Activated naive CD8-positive, alpha-beta T cell treated with anti-CD3 and anti-CD28 coated beads, Interleukin-2, amount 10 ng/mL, durations not matched to agents 7 days and 5 days (primary cell): ENCODE results near the gene PNKP. TPM values are rescaled to one million over a fixed set of nuclear protein-coding genes. Genes with fewer than 3 reads are reported as not detected.

ENCODE experiments used
- ATAC-seq: fragments of 150-1000 bp; cut with Tn5 transposase; one replicate; pipeline ENCODE4 v1.10.0; 2021; ENCODE audit warnings: low read depth, moderate library complexity
- POLR2A ChIA-PET: fragments of 350-600 bp; sonication (Branson Sonifier 250); formaldehyde crosslinking; loops from one replicate; lab custom pipeline; 2021; ENCODE audit warnings: antibody characterized with exemption; lab: Charles Lee
- DNase-seq: peaks from one replicate; pipeline ENCODE4 v3.0.0; 2021
- H3K27ac Mint-ChIP-seq: one replicate; pipeline ENCODE4 v1.8.0; 2022; ENCODE audit warnings: mild to moderate bottlenecking, mixed read lengths
- H3K27me3 Mint-ChIP-seq: one replicate; pipeline ENCODE4 v1.8.0; 2022; ENCODE audit warnings: mild to moderate bottlenecking, moderate library complexity, mixed read lengths
- H3K36me3 Mint-ChIP-seq: one replicate; pipeline ENCODE4 v1.8.0; 2021; ENCODE audit warnings: mild to moderate bottlenecking, mixed read lengths
- H3K4me1 Mint-ChIP-seq: one replicate; pipeline ENCODE4 v1.8.0; 2021; ENCODE audit warnings: mixed read lengths
- H3K4me3 Mint-ChIP-seq: one replicate; pipeline ENCODE4 v1.8.0; 2022; ENCODE audit warnings: mild to moderate bottlenecking, moderate library complexity, mixed read lengths
- H3K9me3 Mint-ChIP-seq: one replicate; pipeline ENCODE4 v1.8.0; 2021; ENCODE audit warnings: mixed read lengths
- total RNA-seq, 2 experiments: library from RNA; stranded (reverse); gene quantifications; one replicate each; pipeline ENCODE4 v1.2.3, GENCODE V29; 2021

Gene PNKP
- total RNA-seq, 2 experiments from 2014 or later = 144 to 160 TPM

DNA sequence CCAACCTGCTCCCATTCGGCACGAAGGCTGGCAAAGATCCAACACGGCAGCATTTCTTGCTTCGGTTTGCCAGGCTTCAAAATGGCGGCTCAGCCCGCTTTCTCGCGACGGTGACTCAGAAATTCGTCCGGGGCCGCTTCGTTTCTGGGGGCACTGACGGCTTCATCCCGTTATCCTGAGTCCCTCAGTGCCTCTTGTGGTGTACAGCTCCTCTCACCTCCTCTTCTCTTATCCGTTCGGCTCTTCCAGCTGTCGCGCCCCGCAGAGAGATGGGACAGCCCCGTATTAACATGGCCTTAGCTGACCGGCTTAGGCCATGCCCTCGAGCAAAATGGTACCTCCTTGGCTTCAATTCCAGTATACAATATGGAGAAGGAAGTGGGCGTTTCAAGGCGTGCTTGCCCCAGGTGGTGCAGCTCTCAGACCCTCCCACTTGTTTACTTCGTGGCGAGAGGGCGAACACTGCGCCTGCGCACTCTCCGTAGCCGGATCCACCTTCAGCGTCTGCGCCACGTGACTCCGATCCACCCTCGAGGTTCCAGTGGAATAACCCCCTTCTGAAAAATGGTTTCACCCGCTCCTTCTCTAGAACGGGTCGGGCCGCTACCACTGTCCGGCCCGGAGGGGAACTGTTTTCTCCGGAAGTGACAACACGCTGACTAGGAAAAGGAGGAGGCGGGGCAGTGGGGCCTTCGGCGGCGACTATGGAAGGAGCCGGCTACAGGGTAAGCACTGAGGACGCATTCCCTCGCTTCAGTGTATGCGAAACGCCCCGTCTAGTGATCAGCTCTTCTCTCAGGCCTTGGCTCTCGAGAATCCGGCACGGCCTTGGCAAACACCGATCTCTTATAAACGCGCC lies 9.9 kb upstream of the PNKP start, which contains the start of the genes AKT1S1 and TBC1D17:
Gene AKT1S1, minus strand, starts transcription at position 336 of the 859 bp plus-strand sequence. CDS start 4,060 bp downstream, outside the sequence.
Gene TBC1D17, plus strand, starts transcription at position 683 of the 859 bp plus-strand sequence. Its CDS starts 22 bp downstream, at position 705.
- H3K36me3 Mint-ChIP-seq = peaks cover 9% of the 10 kb centered on the region
- POLR2A ChIA-PET = interaction anchor here (0.6 to 3.1 kb wide), 14 partner anchors 8 to 160 kb away, joined by 3 to 25 read pairs (median 5); partner anchors contain the start of genes ATF5, FUZ, IL4I1 and NUP62
- H3K4me3 Mint-ChIP-seq = no peak within 1 kb of the TSS
- no peaks in the 10 kb centered on the region for H3K9me3 Mint-ChIP-seq
- DNase-seq = peak; percentile 94
- peaks cover 25% of the 10 kb centered on the region for H3K4me1 Mint-ChIP-seq
- no peaks in the 10 kb centered on the region for H3K27me3 Mint-ChIP-seq
- no peak within 1 kb of the TSS for H3K27ac Mint-ChIP-seq
- ATAC-seq = peak; percentile 72

DNA sequence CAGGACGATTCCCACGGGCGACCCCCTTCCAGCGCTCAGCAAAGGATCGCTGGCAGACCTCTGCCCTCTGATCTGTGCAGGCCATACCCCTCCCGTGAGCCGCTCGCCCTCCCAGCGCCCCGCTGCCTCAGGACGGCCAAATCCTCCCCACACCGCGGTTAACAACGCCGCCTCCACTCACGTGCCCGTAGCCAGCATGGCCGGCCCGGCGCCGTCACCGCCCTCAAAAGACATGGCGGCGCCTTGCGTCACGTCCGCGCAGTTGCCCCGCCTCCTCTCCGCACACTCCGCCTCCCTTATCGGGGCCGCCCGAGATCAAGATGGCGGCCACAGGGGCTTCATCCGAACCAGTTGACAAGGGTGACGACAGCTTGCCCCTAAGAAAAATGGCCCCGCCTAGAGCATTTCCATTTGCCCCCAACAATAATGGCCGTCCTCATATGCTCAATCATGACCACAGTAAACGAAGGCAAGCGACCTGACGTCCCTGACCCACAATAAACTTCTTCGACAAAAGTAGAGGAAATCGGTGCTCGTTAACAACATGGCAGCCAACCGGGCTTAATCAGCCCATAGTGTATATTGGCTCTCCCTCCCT lies 9.1 kb upstream of the PNKP start:
- Mint-ChIP-seq H3K9me3 (no peaks in the 10 kb centered on the region), H3K4me1 (peaks cover 32% of the 10 kb centered on the region), H3K4me3 (no peak overlapping the region), H3K27ac (no peak overlapping the region), H3K27me3 (no peaks in the 10 kb centered on the region), H3K36me3 (peaks cover 9% of the 10 kb centered on the region)
- ATAC-seq (peak; percentile 59), DNase-seq (peak; percentile 98)
- POLR2A ChIA-PET = interaction anchor here (0.6 to 3.1 kb wide), 15 partner anchors 7 to 160 kb away, joined by 3 to 25 read pairs (median 5); partner anchors contain the start of genes ATF5, FUZ, IL4I1 and NUP62

DNA sequence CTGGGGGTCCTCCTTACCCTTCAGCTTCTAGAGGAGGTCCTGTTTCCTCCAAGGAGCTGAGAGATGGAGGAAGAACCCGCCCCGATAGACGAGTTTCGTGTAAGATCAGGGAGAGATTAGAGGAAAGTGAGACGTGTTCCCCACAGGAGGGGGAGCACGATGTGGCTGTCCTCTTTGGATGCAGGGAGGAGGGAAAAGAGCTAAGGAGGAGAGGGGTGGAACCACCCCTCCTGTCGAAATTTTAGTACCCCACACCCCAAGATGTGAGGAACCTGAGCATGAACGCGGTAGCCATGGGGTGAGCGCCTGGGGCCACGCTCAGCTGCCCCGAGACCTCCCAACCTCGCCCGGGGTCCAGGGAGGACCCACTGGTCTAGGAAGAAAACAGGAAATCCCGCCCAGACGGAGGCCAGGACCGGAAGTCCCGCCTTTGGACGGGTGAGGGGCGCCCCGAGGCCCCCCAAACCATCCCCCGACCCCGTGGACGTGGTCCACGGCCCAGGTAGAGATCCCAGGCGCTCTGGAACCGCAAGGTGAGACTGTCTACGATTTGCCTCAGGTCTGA lies 8.6 kb upstream of the PNKP start:
- POLR2A ChIA-PET = interaction anchor here (0.6 to 3.1 kb wide), 6 partner anchors 9 to 63 kb away, joined by 4 to 25 read pairs (median 7); partner anchors contain the start of genes ATF5, FUZ, NUP62 and PNKP
- Mint-ChIP-seq H3K27me3 (no peaks in the 10 kb centered on the region), H3K36me3 (peaks cover 9% of the 10 kb centered on the region), H3K4me3 (no peak overlapping the region), H3K4me1 (peaks cover 32% of the 10 kb centered on the region), H3K9me3 (no peaks in the 10 kb centered on the region), H3K27ac (no peak overlapping the region)
- DNase-seq (peak; percentile 75), ATAC-seq (no peak)

DNA sequence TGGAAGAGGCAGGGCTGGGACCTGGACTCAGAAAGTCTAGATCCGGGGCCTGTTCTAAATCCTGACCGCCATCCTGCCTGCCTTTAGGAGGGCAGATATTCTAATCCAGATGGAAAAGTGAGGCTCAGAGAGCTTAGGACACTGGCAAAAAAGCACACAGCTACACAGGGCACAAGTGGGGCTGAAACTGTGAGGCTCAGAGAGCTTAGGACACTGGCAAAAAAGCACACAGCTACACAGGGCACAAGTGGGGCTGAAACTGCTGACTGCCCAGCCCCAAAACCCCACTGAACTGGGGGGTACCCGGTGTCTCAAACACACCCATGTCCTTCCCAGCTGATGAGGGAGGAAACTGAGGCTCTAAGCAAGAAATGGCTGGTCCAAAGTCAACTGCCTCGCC lies 7.8 kb upstream of the PNKP start:
- Mint-ChIP-seq H3K4me3 (no peak overlapping the region), H3K9me3 (no peaks in the 10 kb centered on the region), H3K36me3 (peaks cover 7% of the 10 kb centered on the region), H3K27me3 (no peaks in the 10 kb centered on the region), H3K27ac (no peak overlapping the region), H3K4me1 (peaks cover 36% of the 10 kb centered on the region)
- DNase-seq (no peak), ATAC-seq (no peak)
- POLR2A ChIA-PET = interaction anchor here (0.6 to 3.1 kb wide), 6 partner anchors 8 to 310 kb away, joined by 3 to 25 read pairs (median 5); partner anchors contain the start of genes ATF5, FUZ, NUP62 and PNKP

DNA sequence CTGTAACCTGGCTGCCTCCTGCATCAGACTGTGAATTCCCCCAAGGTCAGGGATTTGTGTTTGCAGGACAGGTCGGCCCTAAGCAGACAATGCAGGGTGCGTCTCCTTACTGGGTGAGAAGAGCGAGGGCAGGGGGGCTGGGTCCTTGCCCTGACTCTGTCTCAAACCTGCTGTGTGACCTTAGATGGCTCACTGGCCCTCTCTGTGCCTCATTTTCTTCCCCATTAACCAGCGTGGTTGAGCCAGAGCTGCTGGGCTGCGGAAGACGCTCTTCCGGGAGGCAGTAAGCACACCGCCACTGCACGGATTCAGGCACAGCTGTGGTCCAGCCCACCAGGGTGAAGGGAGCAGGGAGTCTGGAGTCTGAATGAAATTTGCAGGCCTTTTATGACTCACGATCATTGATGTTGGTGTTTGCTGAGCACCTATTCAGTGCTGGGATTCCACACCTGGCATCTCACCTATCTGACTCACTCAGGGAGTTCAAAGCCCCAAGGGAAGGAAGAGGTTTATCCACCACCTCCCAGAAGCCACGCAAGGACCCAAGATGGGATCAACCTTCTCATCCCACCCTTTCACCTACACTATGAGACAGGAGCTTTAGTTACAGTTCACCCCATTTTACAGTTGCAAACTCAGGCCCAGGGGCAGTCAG lies 7.3 kb upstream of the PNKP start:
- no peak overlapping the region for H3K27ac Mint-ChIP-seq
- ATAC-seq (no peak), DNase-seq (no peak)
- POLR2A ChIA-PET = interaction anchor here (0.6 to 2.9 kb wide), 4 partner anchors 11 to 309 kb away, joined by 3 to 20 read pairs (median 3); partner anchors contain the start of genes ATF5 and NUP62
- peaks cover 7% of the 10 kb centered on the region for H3K36me3 Mint-ChIP-seq
- peaks cover 37% of the 10 kb centered on the region for H3K4me1 Mint-ChIP-seq
- no peak overlapping the region for H3K4me3 Mint-ChIP-seq
- H3K27me3 Mint-ChIP-seq = no peaks in the 10 kb centered on the region
- no peaks in the 10 kb centered on the region for H3K9me3 Mint-ChIP-seq

DNA sequence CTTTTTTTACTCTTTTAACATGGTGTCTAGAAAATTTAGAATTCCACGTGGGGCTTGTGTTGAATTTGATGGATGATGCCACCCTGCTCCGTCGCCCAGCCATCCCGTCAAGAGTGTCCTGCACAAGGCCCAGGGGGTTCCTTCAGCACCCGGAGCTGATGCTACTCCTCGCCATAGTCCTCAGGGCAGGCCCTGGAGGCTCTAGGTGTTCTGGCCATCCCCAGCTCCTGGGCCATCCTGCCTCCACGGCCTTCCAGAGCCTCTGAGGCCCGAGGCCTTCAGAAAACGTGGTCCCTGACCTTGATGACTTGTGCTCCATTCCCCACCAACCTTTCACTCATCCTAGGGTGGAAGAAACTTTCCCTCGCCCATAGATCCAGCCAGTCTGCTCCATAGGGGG lies 6.5 kb upstream of the PNKP start:
- Mint-ChIP-seq H3K9me3 (no peaks in the 10 kb centered on the region), H3K27me3 (no peaks in the 10 kb centered on the region), H3K36me3 (peaks cover 4% of the 10 kb centered on the region), H3K4me1 (peaks cover 32% of the 10 kb centered on the region), H3K27ac (no peak overlapping the region), H3K4me3 (no peak overlapping the region)
- POLR2A ChIA-PET = no interaction called here
- DNase-seq (no peak), ATAC-seq (no peak)

DNA sequence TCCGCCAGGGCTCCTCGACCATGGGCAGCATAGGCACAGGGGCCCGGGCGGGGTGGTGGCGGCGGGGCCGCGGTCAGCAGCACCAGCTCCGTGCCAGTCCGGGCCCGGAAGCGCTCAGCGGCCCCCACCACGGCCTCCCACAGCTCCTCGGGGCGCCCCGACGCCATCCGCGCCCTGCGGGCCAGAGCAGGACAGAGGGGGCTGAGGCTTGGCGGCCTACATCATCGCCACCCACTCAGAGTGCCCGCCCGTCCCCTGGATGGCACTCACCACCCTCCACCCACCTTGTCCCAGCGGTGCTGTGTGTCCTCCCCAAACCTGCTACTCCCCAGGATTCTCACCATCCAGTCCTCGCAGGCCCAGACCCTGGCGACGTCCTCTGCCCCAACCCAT lies 5.7 kb upstream of the PNKP start:
- peaks cover 3% of the 10 kb centered on the region for H3K36me3 Mint-ChIP-seq
- H3K27ac Mint-ChIP-seq = peak overlapping the region; percentile 43
- ATAC-seq (no peak), DNase-seq (no peak)
- H3K4me3 Mint-ChIP-seq = no peak overlapping the region
- H3K4me1 Mint-ChIP-seq = peaks cover 27% of the 10 kb centered on the region
- POLR2A ChIA-PET = no interaction called here
- H3K9me3 Mint-ChIP-seq = no peaks in the 10 kb centered on the region
- H3K27me3 Mint-ChIP-seq = no peaks in the 10 kb centered on the region

DNA sequence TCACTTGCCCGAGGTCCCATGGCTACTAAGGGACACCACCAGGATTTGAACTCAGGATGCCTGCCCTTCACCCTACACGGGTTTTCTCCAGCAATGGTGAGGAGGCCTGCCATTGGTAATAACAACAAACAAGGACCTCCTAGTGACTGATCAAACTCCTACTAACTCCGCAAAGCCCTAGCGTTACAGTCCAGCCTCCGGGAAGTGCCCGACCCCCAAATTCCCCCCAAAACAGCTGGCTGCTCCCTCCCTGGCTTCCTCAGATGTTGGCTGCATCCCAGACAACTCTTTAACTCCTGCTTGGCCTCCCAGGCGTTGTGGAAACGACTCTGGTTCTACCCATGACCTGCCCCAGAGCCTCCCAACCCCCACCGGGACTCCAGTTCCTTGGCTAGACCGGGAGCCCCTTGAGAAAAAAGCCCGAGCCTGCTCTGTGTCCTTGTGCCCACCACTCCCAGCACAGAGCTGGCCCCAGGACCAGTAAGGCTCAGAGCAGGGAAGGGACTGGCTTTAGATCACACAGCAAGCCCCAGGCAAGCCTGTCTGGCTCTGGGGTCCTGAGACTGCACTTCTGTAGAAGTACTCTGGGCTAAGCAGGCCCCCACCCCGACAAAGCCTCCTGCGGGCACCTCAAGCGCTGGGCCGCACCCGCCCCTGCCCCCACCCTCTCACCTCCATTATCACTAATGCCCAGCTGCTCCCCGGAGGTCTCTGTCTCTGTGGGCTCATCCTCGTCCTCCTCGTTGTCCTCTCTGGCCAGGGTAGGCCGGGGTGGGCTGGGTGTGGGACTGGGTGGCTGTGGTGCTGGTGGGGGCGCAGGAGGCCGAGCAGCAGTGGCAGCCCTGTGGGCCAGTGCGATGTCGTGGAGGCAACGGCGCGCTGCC lies 5.1 kb upstream of the PNKP start:
- no peak for ATAC-seq
- H3K9me3 Mint-ChIP-seq = no peaks in the 10 kb centered on the region
- no peaks in the 10 kb centered on the region for H3K36me3 Mint-ChIP-seq
- DNase-seq = no peak
- peaks cover 27% of the 10 kb centered on the region for H3K4me1 Mint-ChIP-seq
- no peaks in the 10 kb centered on the region for H3K27me3 Mint-ChIP-seq
- peak overlapping the region; percentile 42 for H3K27ac Mint-ChIP-seq
- no peak overlapping the region for H3K4me3 Mint-ChIP-seq
- POLR2A ChIA-PET = no interaction called here

DNA sequence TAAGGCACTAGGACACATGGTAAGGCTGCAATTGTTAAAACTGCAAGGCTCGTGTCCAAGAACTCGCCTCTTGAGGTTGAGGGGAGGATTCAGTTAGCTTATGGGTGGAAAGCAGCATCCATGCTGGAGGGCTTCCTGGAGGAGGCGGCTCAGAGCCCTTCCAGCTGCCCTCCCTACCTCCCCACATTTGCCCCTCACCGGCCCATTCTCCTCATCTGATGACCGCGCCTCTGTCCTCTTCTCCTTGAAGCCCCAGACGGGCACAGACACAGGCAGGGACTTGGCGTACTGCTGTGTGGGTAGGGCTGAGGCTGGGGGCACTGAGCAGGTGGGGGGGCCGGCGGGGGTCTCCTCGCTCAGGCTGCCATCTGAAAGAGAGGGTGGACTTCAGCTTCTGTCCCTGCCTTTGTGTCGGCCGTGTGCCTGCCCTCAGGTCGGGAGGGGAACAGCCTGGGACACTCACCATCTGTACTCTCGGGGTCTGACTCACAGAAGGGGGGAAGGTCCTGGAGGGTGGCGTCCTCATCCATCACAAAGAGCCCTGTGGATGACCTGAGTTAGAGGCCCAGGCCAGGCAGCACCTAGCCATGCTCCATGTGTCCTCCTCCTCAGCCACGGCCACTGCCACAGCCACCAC lies 4.1 kb upstream of the PNKP start:
- Mint-ChIP-seq H3K27ac (peak overlapping the region; percentile 42), H3K9me3 (no peaks in the 10 kb centered on the region), H3K36me3 (no peaks in the 10 kb centered on the region), H3K4me3 (no peak overlapping the region), H3K27me3 (no peaks in the 10 kb centered on the region), H3K4me1 (peaks cover 27% of the 10 kb centered on the region)
- POLR2A ChIA-PET = no interaction called here
- no peak for DNase-seq
- ATAC-seq = no peak

DNA sequence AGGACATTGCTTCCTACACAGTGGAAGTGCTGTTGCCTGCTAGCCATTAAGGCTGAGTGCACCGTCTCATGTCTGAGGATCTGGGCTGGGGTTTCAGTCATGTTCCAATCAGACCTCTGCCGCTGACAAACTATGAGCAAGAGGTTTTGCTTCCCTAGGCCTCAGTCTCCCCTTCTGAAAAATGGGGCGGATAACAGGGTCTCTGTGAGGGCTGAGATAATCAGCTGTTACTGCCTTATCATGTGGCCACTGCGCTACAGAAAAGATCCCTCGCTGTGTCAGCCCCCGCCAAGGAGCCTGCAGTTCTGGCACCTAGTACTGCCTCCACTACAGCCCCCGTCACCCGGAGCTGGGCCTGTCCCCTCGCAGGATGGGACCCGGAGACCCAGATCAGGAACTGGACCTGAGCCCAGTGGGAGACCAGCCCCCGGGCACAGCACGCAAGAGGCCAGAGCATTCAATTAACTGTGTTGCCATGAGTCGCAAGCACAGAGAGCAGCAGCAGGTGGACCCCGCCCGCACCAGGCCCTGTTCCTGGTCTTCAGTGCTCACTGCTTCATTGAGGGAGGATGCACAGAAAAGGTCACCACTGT lies 3.0 kb upstream of the PNKP start:
- H3K36me3 Mint-ChIP-seq = peaks cover 3% of the 10 kb centered on the region
- peak overlapping the region; percentile 94 for H3K27ac Mint-ChIP-seq
- H3K9me3 Mint-ChIP-seq = no peaks in the 10 kb centered on the region
- DNase-seq (no peak), ATAC-seq (no peak)
- no peaks in the 10 kb centered on the region for H3K27me3 Mint-ChIP-seq
- H3K4me3 Mint-ChIP-seq = no peak overlapping the region
- peaks cover 33% of the 10 kb centered on the region for H3K4me1 Mint-ChIP-seq
- POLR2A ChIA-PET = interaction anchor here (1.2 to 2.0 kb wide), 4 partner anchors 7 to 59 kb away, joined by 4 to 17 read pairs (median 10); partner anchors contain the start of genes AKT1S1, ATF5, FUZ and NUP62
